ENCODE results near the gene CARD11. TPM values are rescaled to one million over a fixed set of nuclear protein-coding genes. Genes with fewer than 3 reads are reported as not detected.
"Not testable (repeated sequence)": the region's sequence is repeated elsewhere in the genome, so short reads cannot be mapped to it uniquely, and the experiment has no call there.

The CARD11 gene
- total RNA-seq, 1 donor: not detected

GRCh38 chr7:3027005-3027845 is 16.4 kb downstream of the CARD11 start:
- no peak overlapping the region for H3K4me3 ChIP-seq (ENCODE audit: low read depth, low read length)
- no peak for DNase-seq (ENCODE audit: low read depth)
- TF ChIP-seq CTCF (IDR thresholded peaks at IDR 0.05; ENCODE audit: insufficient read depth, low read depth, low read length): no peak

GRCh38 chr7:3025616-3026015 is 18.1 kb downstream of the CARD11 start:
- DNase-seq (ENCODE audit: low read depth): no peak
- no peak for TF ChIP-seq CTCF (IDR thresholded peaks at IDR 0.05; ENCODE audit: insufficient read depth, low read depth, low read length)
- H3K4me3 ChIP-seq (ENCODE audit: low read depth, low read length): no peak overlapping the region

- no peak overlapping the region for H3K4me3 ChIP-seq (ENCODE audit: low read depth, low read length)
- TF ChIP-seq CTCF (IDR thresholded peaks at IDR 0.05; ENCODE audit: insufficient read depth, low read depth, low read length): no peak
Observed at GRCh38 chr7:3021825-3022224, 21.8 kb downstream of the CARD11 start.

GRCh38 chr7:3021224-3021623 is 22.4 kb downstream of the CARD11 start:
- H3K4me3 ChIP-seq (ENCODE audit: low read depth, low read length); DNase-seq (ENCODE audit: low read depth): not testable (repeated sequence)

More at GRCh38 chr7:3021825-3022224, 21.8 kb downstream of the CARD11 start:
- DNase-seq (ENCODE audit: low read depth): no peak

- DNase-seq (ENCODE audit: low read depth): no peak
- TF ChIP-seq CTCF (IDR thresholded peaks at IDR 0.05; ENCODE audit: insufficient read depth, low read depth, low read length): no peak
- no peak overlapping the region for H3K4me3 ChIP-seq (ENCODE audit: low read depth, low read length)
Observed at GRCh38 chr7:3020416-3020815, 23.3 kb downstream of the CARD11 start.

GRCh38 chr7:3019801-3020200 is 23.9 kb downstream of the CARD11 start:
- H3K4me3 ChIP-seq (ENCODE audit: low read depth, low read length): no peak overlapping the region
- DNase-seq (ENCODE audit: low read depth): no peak
- TF ChIP-seq CTCF (IDR thresholded peaks at IDR 0.05; ENCODE audit: insufficient read depth, low read depth, low read length): no peak

- no peak overlapping the region for H3K4me3 ChIP-seq (ENCODE audit: low read depth, low read length)
- no peak for TF ChIP-seq CTCF (IDR thresholded peaks at IDR 0.05; ENCODE audit: insufficient read depth, low read depth, low read length)
- no peak for DNase-seq (ENCODE audit: low read depth)
Observed at GRCh38 chr7:3013975-3014792, 29.5 kb downstream of the CARD11 start.
